GM18858 (cell line): ENCODE results near the gene LRP6.
"Not testable (repeated sequence)": the region's sequence is repeated elsewhere in the genome, so short reads cannot be mapped to it uniquely, and the experiment has no call there.

ENCODE experiments used
- ATAC-seq: cut with Tn5 transposase; IDR thresholded peaks from one replicate; pipeline ENCODE4 v1.9.1; 2021; ENCODE audit not compliant: unreplicated experiment

Gene LRP6

DNA sequence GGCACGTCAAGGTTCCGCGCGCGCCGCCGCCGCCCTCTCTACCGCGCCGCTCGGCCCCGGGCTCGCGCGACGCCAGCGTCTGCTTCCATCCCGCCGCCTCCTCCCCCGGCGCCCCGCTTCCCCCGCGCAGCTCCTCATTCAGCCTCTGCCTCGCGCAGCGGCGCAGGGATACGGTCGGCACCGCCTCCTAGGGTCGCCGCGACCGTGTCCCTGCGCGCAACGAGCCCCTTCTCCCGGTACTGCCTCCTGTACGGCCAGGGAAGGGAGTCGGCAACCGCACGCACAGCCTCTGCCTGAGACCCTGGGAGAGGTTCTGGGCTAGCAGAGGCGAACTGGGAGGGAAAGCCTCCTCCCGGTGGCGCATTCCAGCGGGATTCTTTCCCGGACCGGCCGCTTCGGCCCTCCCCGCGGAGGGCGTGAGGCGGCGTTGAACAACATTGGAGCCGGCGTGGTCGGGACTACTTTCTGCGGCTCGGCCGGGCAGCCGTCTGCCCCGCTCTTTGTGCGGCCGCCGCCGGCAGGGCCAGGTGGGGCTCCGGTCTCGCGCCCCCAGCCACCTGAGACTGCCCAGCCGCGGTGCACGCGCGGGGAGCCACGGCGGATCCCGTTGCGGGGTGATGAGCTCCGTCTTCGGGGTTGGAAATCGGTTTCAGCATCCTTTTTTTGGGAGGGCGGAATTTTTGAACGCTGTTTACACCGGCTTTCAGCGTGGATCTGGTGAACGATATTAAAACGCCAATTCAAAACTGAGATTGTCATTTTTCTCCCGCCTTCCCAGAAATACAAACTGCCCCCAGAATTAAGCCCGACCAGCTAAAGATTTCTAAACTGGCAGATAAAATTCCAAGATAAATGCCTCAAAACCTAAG is at the start of gene LRP6:
LRP6 (minus strand) TSS at position 172 of the 869 bp plus-strand sequence. CDS start 309 bp downstream, outside the sequence.
- ATAC-seq = peak; percentile 72

DNA sequence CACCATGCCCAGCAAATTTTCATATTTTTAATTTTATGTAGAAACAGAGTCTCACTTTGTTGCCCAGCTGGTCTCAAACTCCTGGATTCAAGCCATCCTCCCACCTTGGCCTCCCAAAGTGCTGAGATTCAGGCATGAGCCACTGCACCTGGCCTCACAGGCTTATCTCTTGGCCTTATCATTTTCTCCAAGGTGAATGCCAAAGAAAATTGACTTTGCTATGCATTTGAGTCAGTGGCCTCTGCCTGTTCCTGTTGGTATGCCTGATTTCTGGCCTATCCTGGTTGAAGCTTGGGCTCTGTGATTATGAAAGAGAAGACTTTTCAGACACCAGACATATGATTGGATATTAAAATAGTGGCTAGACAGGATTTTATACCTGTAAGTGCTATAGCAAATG is 49.0 kb upstream of the LRP6 start:
- ATAC-seq = no peak

DNA sequence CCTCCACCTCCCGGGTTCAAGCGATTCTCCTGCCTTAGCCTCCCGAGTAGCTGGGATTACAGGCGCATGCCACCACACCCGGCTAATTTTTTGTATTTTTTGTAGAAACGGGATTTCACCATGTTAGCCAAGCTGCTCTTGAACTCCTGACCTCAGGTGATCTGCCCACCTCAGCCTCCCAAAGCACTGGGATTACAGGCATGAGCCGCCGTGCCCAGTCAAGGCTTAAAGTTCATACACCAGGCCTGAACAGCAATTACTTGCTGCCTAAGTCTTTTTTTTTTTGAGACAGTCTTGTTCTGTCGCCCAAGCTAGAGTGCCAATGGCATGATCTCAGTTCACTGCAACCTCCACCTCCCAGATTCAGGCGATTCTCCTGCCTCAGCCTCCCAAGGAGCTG is 43.9 kb upstream of the LRP6 start:
- not testable (repeated sequence) for ATAC-seq

DNA sequence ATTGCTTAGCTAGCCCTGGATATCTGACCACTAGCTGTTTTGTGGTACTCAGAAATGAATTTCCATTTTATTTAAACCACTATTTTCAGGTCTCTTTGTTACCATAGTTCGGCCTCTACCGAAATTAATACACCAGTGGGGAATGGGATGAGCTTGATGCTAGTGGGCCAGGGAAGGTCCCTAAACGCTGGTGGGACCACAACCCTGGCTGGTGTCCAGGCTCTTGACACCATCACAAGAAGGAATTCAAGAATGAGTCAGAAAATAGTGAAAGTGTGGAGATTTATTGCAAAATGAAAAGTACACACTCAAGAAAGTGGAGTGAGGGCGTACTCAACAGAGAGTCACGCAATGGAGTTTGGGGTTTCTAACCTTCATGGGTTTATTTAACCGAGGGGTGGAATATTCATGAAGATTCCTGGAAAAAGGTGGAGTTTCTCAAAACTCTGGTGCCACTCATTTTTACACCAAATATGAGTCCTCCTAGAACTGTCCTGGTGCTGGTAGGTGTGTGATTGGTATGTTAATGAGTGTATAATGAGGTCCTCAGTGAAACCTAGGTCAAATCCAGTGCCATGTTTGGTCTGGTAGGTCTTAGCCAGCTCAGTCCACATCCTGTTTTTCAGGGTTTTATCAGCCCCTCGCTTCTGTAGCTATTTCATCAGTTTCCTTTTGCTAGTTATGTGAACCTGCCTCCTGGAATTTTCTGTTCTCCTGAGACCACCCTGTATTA is 38.9 kb upstream of the LRP6 start:
- no peak for ATAC-seq

DNA sequence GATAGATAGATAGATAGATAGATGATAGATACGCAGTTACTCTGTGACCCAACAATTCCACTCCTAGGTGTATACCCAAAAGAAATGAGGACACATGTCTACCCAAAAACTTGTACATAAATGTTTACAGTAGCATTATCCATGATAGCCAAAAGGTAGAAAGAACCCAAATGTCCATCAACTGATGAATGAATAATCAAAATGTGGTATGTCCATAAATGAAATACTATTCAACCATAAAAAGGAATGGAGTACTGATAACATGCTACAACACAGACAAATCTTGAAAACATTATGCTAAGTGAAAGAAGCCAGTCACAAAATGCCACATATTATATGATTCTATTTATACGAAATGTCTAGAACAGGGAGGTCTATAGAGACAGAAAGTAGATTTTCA is 36.1 kb upstream of the LRP6 start:
- no peak for ATAC-seq

DNA sequence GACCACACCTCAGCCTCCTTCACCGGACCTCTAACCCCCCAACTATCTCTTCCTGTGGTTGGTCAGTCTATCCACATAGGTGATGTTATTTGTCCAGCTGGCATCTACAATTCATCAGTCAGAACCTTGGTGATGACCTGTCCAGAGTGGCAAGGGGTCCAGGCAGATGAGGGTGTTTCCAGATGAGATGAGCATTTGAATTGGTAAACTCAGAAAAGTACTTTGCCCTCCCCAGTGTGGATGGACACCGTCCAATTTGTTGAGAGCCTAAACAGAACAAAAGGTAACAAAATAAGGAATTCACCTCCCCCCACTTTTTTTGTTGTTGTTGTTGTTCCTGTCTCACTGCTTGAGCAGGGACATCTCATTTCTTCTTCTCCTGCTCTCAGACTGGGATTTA is 34.3 kb upstream of the LRP6 start:
- ATAC-seq = no peak

DNA sequence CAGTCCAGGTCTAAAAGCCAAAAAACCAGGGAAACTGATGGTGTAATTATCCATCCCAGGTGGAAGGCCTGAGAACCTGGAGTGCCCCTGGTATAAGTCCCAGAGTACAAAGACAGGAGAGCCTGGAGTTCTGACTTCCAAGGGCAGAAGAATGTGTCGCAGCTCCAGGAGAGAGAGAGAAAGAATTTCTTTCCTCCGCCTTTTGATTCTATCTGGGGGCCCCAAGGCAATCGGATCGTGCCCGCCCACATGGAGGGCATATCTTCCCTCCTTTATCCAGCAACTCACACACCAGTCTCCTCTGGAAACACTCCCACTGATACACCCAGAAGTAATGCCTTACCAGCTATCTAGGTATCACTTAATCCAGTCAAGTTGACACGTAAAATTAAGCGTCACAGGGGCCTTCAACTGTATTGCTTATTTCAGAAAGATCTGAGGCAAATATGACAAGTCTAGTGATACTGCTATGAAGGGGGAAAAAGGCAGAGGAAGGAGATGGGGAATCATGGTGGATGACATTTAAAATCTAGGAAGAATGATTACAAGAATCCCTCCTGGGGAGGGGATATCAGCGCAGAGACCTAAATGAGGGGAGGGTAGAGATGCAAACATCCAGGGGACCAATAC is 30.5 kb upstream of the LRP6 start:
- ATAC-seq = no peak

DNA sequence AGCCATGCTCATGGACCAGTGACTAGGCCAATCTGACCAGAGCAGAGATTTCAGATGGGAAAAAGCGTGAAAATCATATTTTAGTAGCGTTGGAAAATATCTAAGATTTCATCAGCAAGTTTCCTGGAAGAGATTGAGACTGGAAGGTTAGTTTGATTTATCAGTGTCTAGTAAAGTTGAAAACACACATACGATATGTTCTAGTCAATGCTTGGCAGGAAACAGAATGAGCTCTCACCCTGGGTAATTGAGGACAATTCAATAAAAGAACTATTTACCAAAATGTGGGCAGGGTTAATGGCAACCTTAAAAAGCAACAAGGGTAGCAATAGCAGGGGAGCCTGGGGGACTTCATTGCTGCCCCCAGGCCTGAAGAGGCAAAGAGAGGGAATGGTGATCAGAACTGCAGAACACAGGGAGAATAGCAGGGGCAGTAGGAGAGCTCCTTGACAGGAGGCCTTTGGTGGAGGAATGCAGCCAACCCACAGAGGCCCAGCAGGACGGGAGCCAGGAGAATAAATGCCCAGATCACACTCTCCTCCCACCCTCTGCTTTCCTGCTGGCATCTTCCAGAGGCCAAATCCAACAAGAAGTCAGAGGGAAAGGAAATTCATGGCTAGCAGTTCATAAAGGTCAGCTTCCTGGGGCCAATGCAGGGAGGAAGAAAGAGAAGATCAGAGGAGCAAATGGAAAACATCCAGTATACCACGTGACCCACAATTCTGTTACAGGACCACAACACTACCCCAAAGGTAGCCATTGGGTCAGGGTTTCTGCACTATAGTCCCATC is 27.6 kb upstream of the LRP6 start:
- no peak for ATAC-seq

DNA sequence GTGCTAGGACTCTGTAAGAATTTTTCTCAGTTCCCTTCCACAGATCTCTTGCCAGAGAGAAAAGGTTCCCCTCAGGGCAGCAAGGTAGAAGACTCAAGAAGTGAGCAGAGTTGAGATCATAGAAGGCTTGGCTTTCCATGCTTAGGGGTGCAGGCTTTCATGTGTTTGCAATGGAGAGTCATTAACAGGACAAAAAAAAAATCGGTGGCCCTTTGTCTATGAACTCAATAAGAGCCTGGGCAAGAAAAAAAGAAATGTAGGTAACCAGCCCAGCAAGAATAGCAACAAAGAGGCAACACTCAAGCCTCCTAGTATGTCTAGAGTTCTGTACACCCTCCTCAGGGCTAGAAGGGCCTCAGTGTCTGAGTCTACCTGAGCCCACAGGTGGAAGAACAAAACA is 23.4 kb upstream of the LRP6 start:
- no peak for ATAC-seq

DNA sequence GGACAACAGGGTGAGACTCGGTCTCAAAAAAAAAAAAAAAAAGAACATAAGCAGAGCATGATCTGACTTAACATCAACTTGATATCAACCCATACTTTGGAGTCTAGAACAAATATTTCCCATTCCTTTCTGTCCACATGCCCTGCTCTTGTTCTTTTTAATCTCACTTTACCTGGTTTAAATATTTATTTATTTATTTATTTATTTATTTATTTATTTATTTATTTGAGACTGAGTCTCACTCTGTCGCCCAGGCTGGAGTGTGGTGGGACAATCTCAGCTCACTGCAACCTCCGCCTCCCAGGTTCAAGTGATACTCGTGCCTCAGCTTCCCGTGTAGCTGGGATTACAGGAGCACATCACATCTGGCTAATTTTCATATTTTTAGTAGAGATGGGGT is 19.6 kb upstream of the LRP6 start:
- no peak for ATAC-seq

DNA sequence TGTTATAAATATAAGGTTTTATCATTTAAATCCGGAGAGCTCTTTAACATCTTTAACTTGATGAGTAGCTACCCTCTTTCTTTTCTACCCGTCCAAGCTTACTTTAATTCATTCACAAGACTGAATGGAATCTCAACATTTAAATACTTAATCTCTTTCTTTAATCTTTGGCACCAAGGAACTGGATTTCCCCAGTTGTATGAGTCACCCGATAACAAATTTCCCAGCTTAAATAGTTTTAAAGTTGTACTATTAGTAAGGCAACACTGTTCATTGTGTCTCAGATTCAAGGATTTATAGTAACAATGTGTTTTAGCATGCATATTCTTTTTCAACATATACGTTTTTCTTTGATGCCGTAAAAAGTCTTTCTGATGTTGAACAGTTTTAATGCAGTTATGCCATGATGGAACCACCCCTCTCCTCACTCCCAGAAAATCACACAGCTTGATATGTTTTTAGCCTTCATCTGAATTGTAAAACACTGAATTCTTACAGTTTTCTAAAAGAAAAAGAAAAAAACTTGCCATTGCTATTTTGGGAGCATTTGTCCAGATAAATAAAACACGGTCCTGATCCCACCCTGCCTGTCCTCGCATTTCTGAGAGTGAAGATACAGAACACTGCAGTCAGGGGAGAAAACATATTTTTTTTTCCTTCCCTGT is 16.0 kb upstream of the LRP6 start:
- no peak for ATAC-seq

DNA sequence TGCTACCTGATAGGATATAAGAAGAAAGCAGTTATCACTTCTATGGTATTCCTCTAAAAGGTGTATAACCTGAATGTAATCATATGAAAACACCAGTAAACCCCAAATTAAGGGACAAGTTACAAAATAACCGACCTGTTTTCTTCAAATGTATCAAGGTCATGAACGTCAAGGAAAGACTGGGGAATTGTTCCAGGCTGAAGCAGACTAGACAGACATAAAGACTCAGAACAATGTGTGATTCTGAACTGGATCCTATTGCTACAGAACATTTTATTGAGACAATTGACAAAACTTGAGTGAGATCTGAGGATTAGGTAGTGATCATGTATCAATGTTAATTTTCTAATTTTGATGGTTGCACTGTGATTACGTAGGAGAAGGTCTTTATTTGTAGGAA is 15.4 kb upstream of the LRP6 start:
- ATAC-seq = no peak

DNA sequence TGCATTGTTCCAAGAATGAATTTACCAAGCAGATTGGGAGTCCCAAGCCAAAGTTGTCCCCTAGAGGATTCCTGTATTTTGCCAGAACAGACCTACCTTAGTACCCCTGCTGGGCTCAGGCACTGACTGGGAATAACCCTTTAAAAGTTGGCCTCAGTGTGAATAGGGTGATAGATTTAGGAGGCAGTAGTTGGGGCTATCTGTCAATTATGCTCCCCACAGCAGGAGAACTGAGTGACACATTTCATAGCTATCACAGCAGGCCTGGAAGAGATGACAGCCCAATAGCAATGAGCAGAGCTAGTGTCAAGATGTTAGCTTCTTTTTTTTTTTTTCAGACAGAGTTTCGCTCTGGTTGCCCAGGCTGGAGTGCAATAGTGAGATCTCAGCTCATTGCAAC is 14.3 kb upstream of the LRP6 start:
- ATAC-seq = no peak

DNA sequence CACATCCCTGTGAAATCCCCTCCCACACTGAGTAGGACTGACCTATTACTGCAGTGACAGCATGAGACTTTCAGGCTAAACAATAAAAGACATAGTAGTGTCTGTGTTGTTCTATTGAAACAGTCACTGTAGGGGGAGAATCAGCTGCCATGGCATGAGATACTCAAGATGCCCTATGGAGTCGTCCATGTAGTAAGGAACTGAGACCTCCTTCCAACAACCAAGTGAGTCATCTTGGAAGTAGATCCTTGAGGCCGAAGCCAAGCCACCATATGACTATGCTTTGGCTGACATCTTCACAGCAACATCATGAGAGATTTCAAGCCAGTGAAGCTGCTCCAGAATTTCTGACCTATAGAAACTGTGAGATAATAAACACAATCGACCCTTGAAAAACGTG is 12.1 kb upstream of the LRP6 start:
- no peak for ATAC-seq

DNA sequence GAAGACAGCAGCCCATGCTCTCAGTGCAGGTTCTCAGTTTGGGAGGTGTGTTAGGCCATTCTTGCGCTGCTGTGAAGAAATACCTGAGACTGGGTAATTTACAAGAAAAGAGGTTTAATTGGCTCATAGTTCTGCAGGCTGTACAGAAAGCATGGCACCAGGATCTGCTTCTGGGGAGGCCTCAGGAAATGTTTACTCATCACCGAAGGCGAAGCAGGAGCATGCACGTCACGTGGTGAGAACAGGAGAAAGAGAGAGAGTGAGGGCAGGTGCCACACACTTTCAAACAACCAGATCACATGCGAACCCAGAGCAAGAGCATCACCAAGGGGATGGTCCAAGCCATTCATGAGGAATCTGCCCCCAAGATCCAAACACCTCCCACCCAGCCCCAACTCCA is 9.0 kb upstream of the LRP6 start:
- no peak for ATAC-seq

DNA sequence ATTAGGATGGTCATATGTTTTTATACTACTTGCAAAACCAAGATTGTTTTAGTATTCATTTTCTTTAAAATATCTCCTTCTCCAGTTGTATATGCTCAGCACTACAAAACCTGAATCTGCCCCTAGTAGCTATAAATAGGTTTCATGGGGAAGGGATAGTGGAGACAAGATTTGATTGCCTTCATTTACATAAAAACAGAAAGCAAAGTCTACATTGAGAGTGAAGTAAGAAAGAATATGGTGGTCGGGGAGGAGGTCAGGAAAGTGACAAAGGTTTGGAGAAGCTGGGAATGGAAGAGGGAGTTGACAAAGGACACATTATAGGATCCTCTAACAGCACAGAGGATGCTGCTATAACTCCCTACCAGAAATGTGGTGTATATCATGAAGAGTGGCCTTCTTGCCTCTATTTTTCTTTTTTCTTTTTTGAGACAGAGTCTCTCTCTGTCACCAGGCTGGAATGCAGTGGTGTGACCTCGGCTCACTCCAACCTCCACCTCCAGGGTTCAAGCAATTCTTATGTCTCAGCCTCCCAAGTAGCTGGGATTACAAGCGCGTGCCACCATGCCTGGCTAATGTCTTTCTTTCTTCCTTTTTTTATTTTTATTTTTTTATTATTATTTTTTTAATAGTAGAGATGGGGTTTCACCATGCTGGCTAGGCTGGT is 6.6 kb upstream of the LRP6 start:
- ATAC-seq = no peak

DNA sequence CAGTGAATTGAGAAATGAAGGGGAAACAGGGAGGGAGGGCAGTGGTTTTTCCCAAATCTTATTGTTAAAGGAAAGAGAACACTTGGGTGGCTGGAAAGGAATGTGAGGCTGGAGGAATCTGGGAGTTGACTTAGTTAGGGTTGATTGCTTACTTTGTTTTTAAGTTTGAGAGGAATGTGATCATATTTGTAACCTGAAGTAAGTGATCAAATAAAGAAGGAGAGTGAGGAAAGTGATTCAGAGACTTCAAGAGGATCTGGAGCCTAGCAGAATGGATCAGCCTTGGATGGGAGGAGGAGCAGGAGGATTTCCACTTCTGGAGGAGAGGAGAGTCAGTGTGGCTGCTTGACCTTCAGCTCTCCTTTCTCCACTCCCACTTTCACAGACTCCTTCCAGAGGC is 6.0 kb upstream of the LRP6 start:
- ATAC-seq = no peak

DNA sequence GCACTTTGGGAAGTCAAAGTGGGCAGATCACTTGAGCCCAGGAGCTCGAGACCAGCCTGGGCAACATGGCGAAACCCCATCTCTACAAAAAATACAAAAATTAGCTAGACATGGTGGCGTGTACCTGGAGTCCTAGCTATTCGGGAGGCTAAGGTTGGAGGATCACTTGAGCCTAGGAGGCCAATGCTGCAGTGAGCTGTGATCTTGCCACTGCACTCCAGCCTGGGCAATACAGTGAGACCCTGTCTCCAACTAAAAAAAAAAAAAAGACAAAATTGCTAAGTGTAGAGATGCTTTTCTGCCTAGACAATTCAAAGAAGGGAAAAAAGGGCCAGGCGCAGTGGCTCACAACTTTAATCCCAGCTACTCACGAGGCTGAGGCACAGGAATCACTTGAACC is 3.4 kb upstream of the LRP6 start:
- ATAC-seq = no peak

DNA sequence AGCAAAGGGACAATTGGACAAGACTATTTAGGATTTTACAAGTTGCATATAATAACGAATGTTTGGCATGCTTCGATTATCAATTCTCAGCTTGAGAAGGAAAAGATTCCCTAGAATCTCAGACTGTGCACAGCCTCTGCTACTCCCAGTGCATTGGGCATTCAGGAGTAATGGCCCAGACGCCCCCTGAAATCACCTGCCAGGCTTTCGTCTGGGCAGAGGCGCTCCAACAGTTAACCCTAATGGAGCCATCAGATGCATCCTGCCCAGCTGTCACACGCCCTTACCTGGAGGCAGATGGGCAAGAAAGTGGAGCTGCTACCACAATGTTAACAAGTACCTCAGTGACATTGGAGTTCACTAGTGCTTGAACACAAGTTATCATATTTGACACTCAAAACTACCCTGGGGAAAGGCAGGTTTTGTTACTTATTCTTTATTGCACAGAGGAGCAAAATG is 927 bp upstream of the LRP6 start:
- ATAC-seq = no peak

DNA sequence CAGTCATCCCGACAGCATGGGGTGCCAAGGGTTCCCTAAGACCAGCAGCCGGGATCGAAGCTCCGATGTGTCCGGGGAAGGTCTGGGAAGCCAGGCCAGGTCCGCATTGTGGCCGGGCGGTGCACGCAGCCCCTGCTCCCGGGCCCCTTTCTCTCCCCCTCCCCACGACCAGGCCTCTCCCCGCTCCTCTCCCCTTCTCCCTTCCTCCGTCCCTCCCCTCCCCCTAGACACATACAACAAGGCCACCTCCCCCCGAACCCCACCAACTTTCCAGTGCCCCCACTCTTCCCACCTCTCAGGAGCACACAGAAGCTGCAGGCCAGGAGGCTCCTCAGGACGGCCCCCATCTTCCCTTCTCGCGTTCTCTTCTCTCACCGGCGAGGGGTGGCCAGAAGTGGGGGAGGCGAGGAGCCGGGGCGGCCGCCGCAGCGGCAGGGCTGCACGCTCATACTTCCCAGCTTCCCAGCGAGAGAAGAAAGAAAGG is 413 bp downstream of the LRP6 start:
- ATAC-seq = no peak
